Activated CD4-positive, CD25-positive, alpha-beta regulatory T cell treated with anti-CD3 and anti-CD28 coated beads, Interleukin-2, amount 50 U/mL, for 72 hours (primary cell): Measurements from ENCODE around the gene HMGXB3.
"Not testable (repeated sequence)": the region's sequence is repeated elsewhere in the genome, so short reads cannot be mapped to it uniquely, and the experiment has no call there.

ENCODE experiments used
- DNase-seq: peaks from one replicate; pipeline ENCODE4 v3.0.0; 2021

HMGXB3 gene

GRCh38 chr5:150022681-150023080 is 22.1 kb downstream of the HMGXB3 start:
- DNase-seq = no peak

GRCh38 chr5:150023136-150023535 is 22.6 kb downstream of the HMGXB3 start:
- DNase-seq = no peak

- DNase-seq = no peak
Observed at GRCh38 chr5:150024346-150024984, 23.9 kb downstream of the HMGXB3 start.

- DNase-seq = no peak
Observed at GRCh38 chr5:150026682-150027172, 26.2 kb downstream of the HMGXB3 start.

GRCh38 chr5:150028047-150028446 is 27.5 kb downstream of the HMGXB3 start:
- DNase-seq = not testable (repeated sequence)

GRCh38 chr5:150033334-150033733 is 32.8 kb downstream of the HMGXB3 start:
- DNase-seq = no peak

GRCh38 chr5:150034662-150035061 is 34.1 kb downstream of the HMGXB3 start:
- DNase-seq = no peak

GRCh38 chr5:150035139-150035895 is 34.8 kb downstream of the HMGXB3 start:
- no peak for DNase-seq

GRCh38 chr5:150036513-150036912 is 36.0 kb downstream of the HMGXB3 start:
- no peak for DNase-seq

GRCh38 chr5:150038547-150038946 is 38.0 kb downstream of the HMGXB3 start:
- DNase-seq = no peak

- DNase-seq = no peak
Observed at GRCh38 chr5:150042459-150042858, 41.9 kb downstream of the HMGXB3 start.

- DNase-seq = no peak
Observed at GRCh38 chr5:150043657-150044328, 43.3 kb downstream of the HMGXB3 start.

- no peak for DNase-seq
Observed at GRCh38 chr5:150044329-150044681, 43.8 kb downstream of the HMGXB3 start.

- DNase-seq = no peak
Observed at GRCh38 chr5:150044712-150045111, 44.2 kb downstream of the HMGXB3 start.

GRCh38 chr5:150045549-150045948 is 45.0 kb downstream of the HMGXB3 start:
- DNase-seq = no peak

GRCh38 chr5:150046031-150046430 is 45.5 kb downstream of the HMGXB3 start:
- no peak for DNase-seq

GRCh38 chr5:150050172-150050811 is 49.8 kb downstream of the HMGXB3 start:
- DNase-seq = not testable (repeated sequence)

- DNase-seq = no peak
Observed at GRCh38 chr5:150051657-150052195, 51.2 kb downstream of the HMGXB3 start.

- DNase-seq = no peak
Observed at GRCh38 chr5:150052226-150052955, 51.9 kb downstream of the HMGXB3 start.

- no peak for DNase-seq
Observed at GRCh38 chr5:150052956-150053712, 52.6 kb downstream of the HMGXB3 start.

- no peak for DNase-seq
Observed at GRCh38 chr5:150053713-150054392, 53.3 kb downstream of the HMGXB3 start.
